GM12878 (cell line): ENCODE measurements around the gene SPTAN1.

Source experiments
- EGR1 ChIP-seq, 2 experiments: IDR thresholded peaks; 1 replicate in 1 of 2; 2 replicates in 1 of 2; pipeline ENCODE4 v1.6.1; 2011 to 2012; ENCODE audit warnings: low read depth in 2 of 2, low read length in 2 of 2, borderline replicate concordance in 1 of 2, mild to moderate bottlenecking in 1 of 2, moderate library complexity in 1 of 2
- HDAC2 ChIP-seq: fragments of 200-600 bp; sonication (generic); IDR thresholded peaks from 2 replicates; pipeline ENCODE4 v1.6.1; 2017
- SIN3A ChIP-seq: IDR thresholded peaks from 2 replicates; pipeline ENCODE4 v1.6.1; 2012; ENCODE audit warnings: low read depth, low read length, improper control_type of control experiment
- TARDBP ChIP-seq: IDR thresholded peaks from 2 replicates; pipeline ENCODE4 v1.6.1; 2016; ENCODE audit warnings: borderline replicate concordance
- TF ChIP-seq, protein P1 (sequence below), 3 experiments: IDR thresholded peaks in 2 of 3; conservative IDR thresholded peaks in 1 of 3; 2 replicates each; pipeline ENCODE4 v1.5.1; 2011; ENCODE audit warnings: low read depth in 3 of 3, low read length in 3 of 3, mild to moderate bottlenecking in 3 of 3, control low read depth in 2 of 3, moderate library complexity in 2 of 3, inconsistent platforms in 1 of 3, mixed read lengths in 1 of 3; ENCODE audit not compliant: control insufficient read depth in 2 of 3, insufficient read depth in 1 of 3; ENCODE audit errors: extremely low read depth in 1 of 3
- TF ChIP-seq, protein P2 (sequence below): IDR thresholded peaks from 2 replicates; pipeline ENCODE4 v1.6.1; 2011; ENCODE audit warnings: borderline replicate concordance, low read depth, mild to moderate bottlenecking, moderate library complexity, mixed read lengths, low read length; ENCODE audit not compliant: insufficient read depth; ENCODE audit errors: extremely low read length
- TF ChIP-seq, protein P3 (sequence below): IDR thresholded peaks from 2 replicates; pipeline ENCODE4 v1.6.1; 2011; ENCODE audit warnings: borderline replicate concordance, low read depth, mild to moderate bottlenecking, moderate library complexity, low read length; ENCODE audit not compliant: insufficient read depth, poor library complexity, severe bottlenecking

DNA sequence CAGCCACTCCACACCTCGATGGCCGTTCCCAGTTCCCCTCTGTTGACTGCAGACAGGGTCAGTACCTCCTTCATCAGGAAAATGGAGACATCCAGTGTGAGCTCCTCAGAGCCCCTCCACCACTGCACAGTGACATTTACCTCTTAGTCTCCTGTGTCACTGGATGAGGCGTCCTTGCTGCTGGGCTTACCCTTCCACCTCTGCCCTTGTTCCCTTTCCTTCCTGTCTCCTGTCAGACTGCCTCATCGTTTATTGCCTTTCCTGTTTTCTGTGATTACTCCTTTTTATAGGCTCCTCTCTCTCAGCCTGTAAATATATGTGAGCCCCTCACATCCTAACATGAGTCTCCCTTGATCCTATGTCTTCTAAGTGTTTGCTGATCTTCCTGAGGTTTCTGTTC lies 23.2 kb upstream of the SPTAN1 start:
- TF ChIP-seq SIN3A (no peak), TARDBP (no peak), EGR1 (IDR thresholded peaks at IDR 0.05; ENCODE audit: borderline replicate concordance in 1 of 2, low read depth in 2 of 2, low read length in 2 of 2) (no peak), HDAC2 (no peak)
- TF ChIP-seq, protein P1, sequence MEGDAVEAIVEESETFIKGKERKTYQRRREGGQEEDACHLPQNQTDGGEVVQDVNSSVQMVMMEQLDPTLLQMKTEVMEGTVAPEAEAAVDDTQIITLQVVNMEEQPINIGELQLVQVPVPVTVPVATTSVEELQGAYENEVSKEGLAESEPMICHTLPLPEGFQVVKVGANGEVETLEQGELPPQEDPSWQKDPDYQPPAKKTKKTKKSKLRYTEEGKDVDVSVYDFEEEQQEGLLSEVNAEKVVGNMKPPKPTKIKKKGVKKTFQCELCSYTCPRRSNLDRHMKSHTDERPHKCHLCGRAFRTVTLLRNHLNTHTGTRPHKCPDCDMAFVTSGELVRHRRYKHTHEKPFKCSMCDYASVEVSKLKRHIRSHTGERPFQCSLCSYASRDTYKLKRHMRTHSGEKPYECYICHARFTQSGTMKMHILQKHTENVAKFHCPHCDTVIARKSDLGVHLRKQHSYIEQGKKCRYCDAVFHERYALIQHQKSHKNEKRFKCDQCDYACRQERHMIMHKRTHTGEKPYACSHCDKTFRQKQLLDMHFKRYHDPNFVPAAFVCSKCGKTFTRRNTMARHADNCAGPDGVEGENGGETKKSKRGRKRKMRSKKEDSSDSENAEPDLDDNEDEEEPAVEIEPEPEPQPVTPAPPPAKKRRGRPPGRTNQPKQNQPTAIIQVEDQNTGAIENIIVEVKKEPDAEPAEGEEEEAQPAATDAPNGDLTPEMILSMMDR (IDR thresholded peaks at IDR 0.05 in 2 of 3, conservative IDR thresholded peaks at IDR 0.05 in 1 of 3; ENCODE audit: control insufficient read depth in 2 of 3, extremely low read depth in 1 of 3, insufficient read depth in 1 of 3, low read depth in 3 of 3, low read length in 3 of 3) = no peak
- TF ChIP-seq, protein P2, sequence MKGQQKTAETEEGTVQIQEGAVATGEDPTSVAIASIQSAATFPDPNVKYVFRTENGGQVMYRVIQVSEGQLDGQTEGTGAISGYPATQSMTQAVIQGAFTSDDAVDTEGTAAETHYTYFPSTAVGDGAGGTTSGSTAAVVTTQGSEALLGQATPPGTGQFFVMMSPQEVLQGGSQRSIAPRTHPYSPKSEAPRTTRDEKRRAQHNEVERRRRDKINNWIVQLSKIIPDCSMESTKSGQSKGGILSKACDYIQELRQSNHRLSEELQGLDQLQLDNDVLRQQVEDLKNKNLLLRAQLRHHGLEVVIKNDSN = no peak
- TF ChIP-seq, protein P3, sequence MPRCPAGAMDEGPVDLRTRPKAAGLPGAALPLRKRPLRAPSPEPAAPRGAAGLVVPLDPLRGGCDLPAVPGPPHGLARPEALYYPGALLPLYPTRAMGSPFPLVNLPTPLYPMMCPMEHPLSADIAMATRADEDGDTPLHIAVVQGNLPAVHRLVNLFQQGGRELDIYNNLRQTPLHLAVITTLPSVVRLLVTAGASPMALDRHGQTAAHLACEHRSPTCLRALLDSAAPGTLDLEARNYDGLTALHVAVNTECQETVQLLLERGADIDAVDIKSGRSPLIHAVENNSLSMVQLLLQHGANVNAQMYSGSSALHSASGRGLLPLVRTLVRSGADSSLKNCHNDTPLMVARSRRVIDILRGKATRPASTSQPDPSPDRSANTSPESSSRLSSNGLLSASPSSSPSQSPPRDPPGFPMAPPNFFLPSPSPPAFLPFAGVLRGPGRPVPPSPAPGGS = no peak
